SW 1271 (cell line): Measurements from ENCODE around the gene CTU2.
"Not testable (repeated sequence)": the region's sequence is repeated elsewhere in the genome, so short reads cannot be mapped to it uniquely, and the experiment has no call there.

Experiments
- DNase-seq, 2 experiments: peaks; one replicate each; lab custom pipeline; 2025; lab: John Stamatoyannopoulos, UW

CTU2 gene

GRCh38 chr16:88706229-88706964, at the start of gene CTU2, which contains the start of gene RNF166:
CTU2 (plus strand) TSS chr16:88706503; CDS start chr16:88706531, 28 bp downstream.
RNF166 (minus strand) TSS chr16:88706408; CDS start chr16:88706325, 83 bp downstream.
- DNase-seq = peak; percentile 56 to 78

GRCh38 chr16:88657371-88657770, 48.9 kb upstream of the CTU2 start:
- no peak for DNase-seq

- DNase-seq = no peak
These were observed 47.6 kb upstream of the CTU2 start for GRCh38 chr16:88658714-88659113.

GRCh38 chr16:88659160-88659559, 47.1 kb upstream of the CTU2 start:
- DNase-seq = no peak

- DNase-seq = no peak
These were observed 44.8 kb upstream of the CTU2 start for GRCh38 chr16:88661468-88661867.

- no peak for DNase-seq
These were observed 44.0 kb upstream of the CTU2 start for GRCh38 chr16:88662222-88662842.

GRCh38 chr16:88662843-88663606, 43.3 kb upstream of the CTU2 start, which contains the start of gene MVD:
MVD (minus strand) TSS chr16:88663091; CDS start chr16:88663080, 11 bp downstream.
- DNase-seq = peak; percentile 94

- no peak for DNase-seq
These were observed 41.2 kb upstream of the CTU2 start for GRCh38 chr16:88665148-88665547.

- DNase-seq = no peak
These were observed 40.7 kb upstream of the CTU2 start for GRCh38 chr16:88665570-88665969.

GRCh38 chr16:88667461-88667860, 38.8 kb upstream of the CTU2 start:
- DNase-seq = no peak

- not testable (repeated sequence) for DNase-seq
These were observed 36.8 kb upstream of the CTU2 start for GRCh38 chr16:88669493-88669892.

- DNase-seq = no peak
These were observed 36.3 kb upstream of the CTU2 start for GRCh38 chr16:88669980-88670379.

- DNase-seq = no peak
These were observed 34.5 kb upstream of the CTU2 start for GRCh38 chr16:88671806-88672205.

GRCh38 chr16:88672776-88673175, 33.5 kb upstream of the CTU2 start:
- DNase-seq = no peak

GRCh38 chr16:88673716-88674379, 32.5 kb upstream of the CTU2 start:
- DNase-seq = no peak

GRCh38 chr16:88676502-88677242, 29.6 kb upstream of the CTU2 start:
- no peak for DNase-seq

- no peak for DNase-seq
These were observed 28.6 kb upstream of the CTU2 start for GRCh38 chr16:88677721-88678120.

- no peak for DNase-seq
These were observed 27.9 kb upstream of the CTU2 start for GRCh38 chr16:88678224-88678979.

GRCh38 chr16:88680554-88681083, 25.7 kb upstream of the CTU2 start:
- no peak for DNase-seq

GRCh38 chr16:88681084-88681680, 25.1 kb upstream of the CTU2 start:
- DNase-seq = no peak
